T follicular helper cell (primary cell): Measurements from ENCODE around the gene PHOSPHO1.

ENCODE experiments used
- DNase-seq: peaks from one replicate; pipeline ENCODE4 v3.0.0-alpha.2; 2020; ENCODE audit warnings: low read depth

Gene PHOSPHO1

GRCh38 chr17:49242813-49243212, 12.2 kb upstream of the PHOSPHO1 start:
- no peak for DNase-seq

GRCh38 chr17:49241692-49242397, 11.3 kb upstream of the PHOSPHO1 start:
- no peak for DNase-seq

GRCh38 chr17:49241040-49241439, 10.5 kb upstream of the PHOSPHO1 start:
- no peak for DNase-seq

GRCh38 chr17:49240619-49241018, 10.0 kb upstream of the PHOSPHO1 start:
- DNase-seq, result no peak

GRCh38 chr17:49239963-49240362, 9.4 kb upstream of the PHOSPHO1 start:
- DNase-seq, result no peak

- no peak for DNase-seq
These were observed 5.3 kb upstream of the PHOSPHO1 start for GRCh38 chr17:49235896-49236295.

- DNase-seq, result no peak
These were observed 4.0 kb upstream of the PHOSPHO1 start for GRCh38 chr17:49234509-49235080.

- DNase-seq, result no peak
These were observed 942 bp upstream of the PHOSPHO1 start for GRCh38 chr17:49231563-49231894.

- no peak for DNase-seq
These were observed 584 bp downstream of the PHOSPHO1 start for GRCh38 chr17:49229805-49230600.

GRCh38 chr17:49229076-49229804, 1.3 kb downstream of the PHOSPHO1 start:
- no peak for DNase-seq

- peak; percentile 59 for DNase-seq
These were observed 2.9 kb downstream of the PHOSPHO1 start for GRCh38 chr17:49227436-49228261.

- no peak for DNase-seq
These were observed 3.7 kb downstream of the PHOSPHO1 start for GRCh38 chr17:49226771-49227435.

- no peak for DNase-seq
These were observed 4.9 kb downstream of the PHOSPHO1 start for GRCh38 chr17:49225554-49226236.

GRCh38 chr17:49224997-49225337, 5.6 kb downstream of the PHOSPHO1 start:
- DNase-seq, result no peak

GRCh38 chr17:49224198-49224996, 6.2 kb downstream of the PHOSPHO1 start:
- no peak for DNase-seq

- DNase-seq, result peak; percentile 39
These were observed 6.9 kb downstream of the PHOSPHO1 start for GRCh38 chr17:49223517-49224197.

- no peak for DNase-seq
These were observed 7.4 kb downstream of the PHOSPHO1 start for GRCh38 chr17:49223168-49223516.

GRCh38 chr17:49219987-49220386, 10.6 kb downstream of the PHOSPHO1 start:
- no peak for DNase-seq
